Testis (tissue), 2 donors: Measurements from ENCODE around the gene PRELP.

ENCODE experiments used
- POLR2A ChIP-seq: fragments of 450-650 bp; IDR thresholded peaks from one replicate; pipeline ENCODE4 v1.6.1; 2017; ENCODE audit warnings: antibody characterized with exemption, mild to moderate bottlenecking, moderate library complexity
- TF ChIP-seq, protein P1 (sequence below), 3 experiments: fragments of 450-650 bp in 2 of 3; fragments of 200-600 bp in 1 of 3; sonication (generic) in 1 of 3; IDR thresholded peaks; one replicate each; pipeline ENCODE4 v1.5.1; 2016 to 2019; ENCODE audit warnings: antibody characterized with exemption in 3 of 3, mild to moderate bottlenecking in 2 of 3, moderate library complexity in 1 of 3

GRCh38 chr1:203503836-203504235 is 28.2 kb downstream of the PRELP start:
- TF ChIP-seq, protein P1, sequence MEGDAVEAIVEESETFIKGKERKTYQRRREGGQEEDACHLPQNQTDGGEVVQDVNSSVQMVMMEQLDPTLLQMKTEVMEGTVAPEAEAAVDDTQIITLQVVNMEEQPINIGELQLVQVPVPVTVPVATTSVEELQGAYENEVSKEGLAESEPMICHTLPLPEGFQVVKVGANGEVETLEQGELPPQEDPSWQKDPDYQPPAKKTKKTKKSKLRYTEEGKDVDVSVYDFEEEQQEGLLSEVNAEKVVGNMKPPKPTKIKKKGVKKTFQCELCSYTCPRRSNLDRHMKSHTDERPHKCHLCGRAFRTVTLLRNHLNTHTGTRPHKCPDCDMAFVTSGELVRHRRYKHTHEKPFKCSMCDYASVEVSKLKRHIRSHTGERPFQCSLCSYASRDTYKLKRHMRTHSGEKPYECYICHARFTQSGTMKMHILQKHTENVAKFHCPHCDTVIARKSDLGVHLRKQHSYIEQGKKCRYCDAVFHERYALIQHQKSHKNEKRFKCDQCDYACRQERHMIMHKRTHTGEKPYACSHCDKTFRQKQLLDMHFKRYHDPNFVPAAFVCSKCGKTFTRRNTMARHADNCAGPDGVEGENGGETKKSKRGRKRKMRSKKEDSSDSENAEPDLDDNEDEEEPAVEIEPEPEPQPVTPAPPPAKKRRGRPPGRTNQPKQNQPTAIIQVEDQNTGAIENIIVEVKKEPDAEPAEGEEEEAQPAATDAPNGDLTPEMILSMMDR (IDR thresholded peaks at IDR 0.05): no peak
- TF ChIP-seq POLR2A: no peak
